CD4-positive, alpha-beta T cell (primary cell): Measurements from ENCODE around the gene RAPGEF5. TPM values are rescaled to one million over a fixed set of nuclear protein-coding genes. Genes with fewer than 3 reads are reported as not detected.

ENCODE experiments used
- ATAC-seq: fragments of 200-7000 bp; cut with Tn5 transposase; one replicate; pipeline ENCODE4 v1.10.0; 2022; ENCODE audit warnings: mild to moderate bottlenecking; ENCODE audit not compliant: poor library complexity
- CTCF ChIA-PET: fragments of 350-600 bp; sonication (Branson Sonifier 250); formaldehyde crosslinking; loops from one replicate; lab custom pipeline; 2021; ENCODE audit warnings: antibody characterized with exemption, inconsistent platforms; lab: Charles Lee
- POLR2A ChIA-PET: fragments of 350-600 bp; sonication (Branson Sonifier 250); formaldehyde crosslinking; loops from one replicate; lab custom pipeline; 2021; ENCODE audit warnings: antibody characterized with exemption, inconsistent platforms; lab: Charles Lee
- DNase-seq, 14 experiments: peaks; one replicate each; pipeline ENCODE4 v3.0.0-alpha.2; 2013 to 2020; ENCODE audit warnings: mixed read lengths in 2 of 14
- H3K27ac ChIP-seq, 2 donors: one replicate each; pipeline versions ENCODE4 v1.5.1 to v1.7.0; 2013; ENCODE audit warnings: low read length in 2 of 2, low read depth in 1 of 2, mild to moderate bottlenecking in 1 of 2
- H3K27me3 ChIP-seq, 2 experiments: 1 replicate in 1 of 2; 2 replicates in 1 of 2; pipeline versions ENCODE4 v1.6.1 to v1.7.0; 2013; ENCODE audit warnings: low read length in 2 of 2, control low read depth in 1 of 2, mild to moderate bottlenecking in 1 of 2, moderate library complexity in 1 of 2; ENCODE audit not compliant: insufficient read depth in 2 of 2, control insufficient read depth in 1 of 2
- H3K36me3 ChIP-seq: one replicate; pipeline ENCODE4 v1.6.1; 2013; ENCODE audit warnings: low read length, control low read depth; ENCODE audit not compliant: insufficient read depth
- H3K4me1 ChIP-seq: one replicate; pipeline ENCODE4 v1.6.1; 2013; ENCODE audit warnings: low read length, control low read depth; ENCODE audit not compliant: insufficient read depth
- H3K4me3 ChIP-seq: one replicate; pipeline ENCODE4 v1.5.1; 2013; ENCODE audit warnings: mild to moderate bottlenecking, low read length, moderate library complexity
- H3K9me3 ChIP-seq, 2 experiments: 1 replicate in 1 of 2; 2 replicates in 1 of 2; pipeline versions ENCODE4 v1.6.1 to v1.7.0; 2013; ENCODE audit warnings: low read length in 2 of 2, mild to moderate bottlenecking in 2 of 2, control low read depth in 1 of 2, moderate library complexity in 1 of 2; ENCODE audit not compliant: control insufficient read depth in 1 of 2, insufficient read depth in 1 of 2
- H3K27ac Mint-ChIP-seq: one replicate; pipeline ENCODE4 v1.8.0; 2020; ENCODE audit warnings: mixed read lengths
- H3K27me3 Mint-ChIP-seq: one replicate; pipeline ENCODE4 v1.8.0; 2021; ENCODE audit warnings: mixed read lengths
- H3K36me3 Mint-ChIP-seq: one replicate; pipeline ENCODE4 v1.8.0; 2021; ENCODE audit warnings: low read depth, mixed read lengths
- H3K4me1 Mint-ChIP-seq: one replicate; pipeline ENCODE4 v1.8.0; 2021; ENCODE audit warnings: low read depth, mixed read lengths
- H3K4me3 Mint-ChIP-seq: one replicate; pipeline ENCODE4 v1.8.0; 2020; ENCODE audit warnings: mild to moderate bottlenecking, mixed read lengths
- H3K9me3 Mint-ChIP-seq: one replicate; pipeline ENCODE4 v1.8.0; 2020; ENCODE audit warnings: mixed read lengths
- CTCF ChIP-seq: fragments of 200-600 bp; IDR thresholded peaks from one replicate; pipeline ENCODE4 v1.8.0; 2022; ENCODE audit warnings: antibody characterized with exemption, mild to moderate bottlenecking
- intact Hi-C, 2 experiments: fragments of 100-400 bp; cut with DNase I in 1 of 2; cut with micrococcal nuclease in 1 of 2; formaldehyde crosslinking; loops; one replicate each; pipeline versions ENCODE4 v1.15.1 to v1.9.0; 2023 to 2025; cut with DNase I, micrococcal nuclease
- total RNA-seq, 174 experiments: library from RNA in 2 of 174; stranded (reverse) in 2 of 174; gene quantifications; one replicate each; pipeline ENCODE4 v1.2.3 and lab custom pipeline; 2021 to 2026

The RAPGEF5 gene
- total RNA-seq, 2 experiments from 2014 or later, result 0.17 TPM; not detected in 1

- ATAC-seq (no peak), DNase-seq (no peak)
- Histone ChIP-seq H3K27ac (no peak overlapping the region), H3K4me1 (no peaks in the 10 kb centered on the region), H3K4me3 (no peak overlapping the region), H3K9me3 (no peaks in the 10 kb centered on the region), H3K27me3 (no peaks in the 10 kb centered on the region), H3K36me3 (no peaks in the 10 kb centered on the region)
- POLR2A ChIA-PET, result no interaction called here
- Mint-ChIP-seq H3K27ac (no peak overlapping the region), H3K9me3 (no peaks in the 10 kb centered on the region), H3K27me3 (no peaks in the 10 kb centered on the region), H3K4me3 (no peak overlapping the region), H3K4me1 (no peaks in the 10 kb centered on the region), H3K36me3 (no peaks in the 10 kb centered on the region)
- intact Hi-C loops, result no loop called here
- CTCF ChIA-PET, result no interaction called here
- TF ChIP-seq CTCF, result no peak
Observed at GRCh38 chr7:22300839-22301238, 56.1 kb downstream of the RAPGEF5 start.

DNA sequence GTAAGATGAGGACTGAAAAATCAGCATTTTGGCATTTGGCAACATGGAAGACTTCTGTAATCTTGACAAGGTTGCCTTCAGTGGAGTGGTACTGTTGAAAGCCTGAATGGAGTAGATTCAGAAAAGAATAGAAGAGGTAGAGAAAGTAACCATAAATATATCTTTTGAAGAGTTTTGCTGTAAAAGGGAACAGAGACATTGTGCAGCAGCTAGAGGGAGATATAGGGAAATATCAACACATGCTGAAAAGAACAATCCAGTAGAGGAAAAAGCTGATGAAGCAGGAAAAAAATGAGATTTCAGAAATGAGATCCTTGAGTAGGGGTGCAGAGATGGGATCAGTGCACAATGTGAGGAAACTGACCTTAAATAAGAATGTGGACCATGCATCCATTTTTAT lies 60.0 kb downstream of the RAPGEF5 start:
- DNase-seq, result no peak
- intact Hi-C loops, result no loop called here
- CTCF ChIA-PET, result no interaction called here
- H3K4me3 ChIP-seq, result no peak overlapping the region
- Mint-ChIP-seq H3K36me3 (no peaks in the 10 kb centered on the region), H3K27me3 (no peaks in the 10 kb centered on the region), H3K27ac (no peak overlapping the region), H3K4me3 (no peak overlapping the region), H3K9me3 (no peaks in the 10 kb centered on the region), H3K4me1 (peaks cover 6% of the 10 kb centered on the region)
- TF ChIP-seq CTCF, result no peak
- ATAC-seq, result no peak
- H3K4me1 ChIP-seq, result no peaks in the 10 kb centered on the region
- H3K27me3 ChIP-seq, result no peaks in the 10 kb centered on the region
- H3K36me3 ChIP-seq, result no peaks in the 10 kb centered on the region
- H3K9me3 ChIP-seq, result no peaks in the 10 kb centered on the region
- POLR2A ChIA-PET, result no interaction called here
- H3K27ac ChIP-seq, result no peak overlapping the region

DNA sequence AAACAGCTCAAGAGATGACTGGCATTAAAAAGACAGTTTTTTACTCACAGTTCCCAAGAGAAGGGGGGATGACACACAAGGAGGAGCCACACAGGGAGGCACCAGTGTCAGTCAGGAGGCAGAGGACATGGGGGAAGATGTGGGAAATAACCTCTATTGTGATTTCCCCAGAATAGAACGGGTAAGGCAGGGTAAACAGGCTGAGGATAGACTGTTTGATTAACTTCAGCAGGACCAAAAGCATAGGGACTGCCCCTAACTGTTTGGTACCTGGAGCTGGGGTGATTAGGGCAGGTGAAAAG lies 60.7 kb downstream of the RAPGEF5 start:
- ChIA-PET CTCF (no interaction called here), POLR2A (no interaction called here)
- peaks cover 6% of the 10 kb centered on the region for H3K4me1 Mint-ChIP-seq
- DNase-seq (no peak), ATAC-seq (no peak)
- H3K4me3 Mint-ChIP-seq, result no peak overlapping the region
- no peaks in the 10 kb centered on the region for H3K27me3 Mint-ChIP-seq
- TF ChIP-seq CTCF, result no peak
- no peaks in the 10 kb centered on the region for H3K9me3 ChIP-seq
- H3K4me3 ChIP-seq, result no peak overlapping the region
- H3K9me3 Mint-ChIP-seq, result no peaks in the 10 kb centered on the region
- no peaks in the 10 kb centered on the region for H3K4me1 ChIP-seq
- peaks cover 0 to 5% of the 10 kb centered on the region in 2 experiments for H3K27me3 ChIP-seq
- no peak overlapping the region for H3K27ac Mint-ChIP-seq
- H3K36me3 ChIP-seq, result no peaks in the 10 kb centered on the region
- intact Hi-C loops, result no loop called here
- no peak overlapping the region for H3K27ac ChIP-seq
- H3K36me3 Mint-ChIP-seq, result no peaks in the 10 kb centered on the region
